ENCODE measurements around the gene SLC28A1.
A peak's percentile ranks its signal among the peaks of the same experiment; 100 is the strongest.

SLC28A1 gene

DNA sequence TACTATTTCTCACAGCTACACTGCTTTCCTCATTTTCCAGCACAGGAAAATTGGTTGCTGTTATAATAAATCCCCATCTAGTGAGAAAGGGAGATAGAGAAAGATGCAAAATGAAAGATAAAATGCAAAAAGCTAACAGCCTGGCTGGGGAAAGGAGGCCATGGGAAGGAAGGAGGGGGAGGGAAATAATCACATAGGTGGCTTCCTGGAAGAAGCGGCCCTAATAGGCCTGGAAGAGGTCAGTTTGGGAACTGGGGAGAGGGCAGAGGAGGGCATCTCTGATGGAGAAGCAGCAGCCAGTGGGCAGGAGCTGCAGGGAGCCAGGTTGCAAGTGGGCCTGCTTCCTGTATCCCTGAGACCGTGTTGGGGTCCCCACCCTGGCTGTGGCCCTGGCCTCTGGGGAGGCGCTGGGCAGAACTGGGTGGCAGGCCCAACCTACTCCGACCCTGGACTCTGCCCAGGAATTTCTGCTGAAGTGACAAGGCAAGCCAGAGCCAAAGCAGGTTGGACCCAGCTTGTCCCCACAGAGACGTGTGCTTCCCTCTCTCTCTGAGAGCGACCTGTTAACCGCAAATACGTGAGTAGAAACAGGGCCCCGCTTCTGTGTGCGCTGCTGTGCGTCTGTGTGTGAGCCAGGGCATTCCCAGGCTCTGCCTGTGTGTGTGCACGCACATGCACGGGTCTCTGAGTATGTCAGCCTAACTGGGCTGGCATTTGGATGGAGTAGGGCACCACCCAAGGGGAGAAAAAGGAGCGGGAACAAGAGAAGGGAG lies 1.9 kb downstream of the SLC28A1 start:
- DNase-seq (ENCODE audit: low spot score): no peak

DNA sequence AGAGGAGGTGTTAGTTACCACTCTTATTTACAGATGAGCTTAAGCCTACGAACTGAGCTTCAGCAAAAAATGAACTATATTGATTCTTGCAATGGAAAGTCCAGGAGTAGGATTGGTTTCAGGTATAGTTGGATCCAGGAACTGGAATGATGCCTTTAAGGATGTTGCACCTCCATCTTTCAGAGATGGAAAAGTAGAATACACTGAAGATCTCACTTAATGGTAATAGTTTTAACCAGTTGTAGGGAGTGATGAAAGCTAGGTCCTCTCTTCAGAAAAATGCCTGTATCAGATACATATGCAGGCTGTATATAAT lies 2.5 kb downstream of the SLC28A1 start:
- no peak for DNase-seq (ENCODE audit: low spot score)

DNA sequence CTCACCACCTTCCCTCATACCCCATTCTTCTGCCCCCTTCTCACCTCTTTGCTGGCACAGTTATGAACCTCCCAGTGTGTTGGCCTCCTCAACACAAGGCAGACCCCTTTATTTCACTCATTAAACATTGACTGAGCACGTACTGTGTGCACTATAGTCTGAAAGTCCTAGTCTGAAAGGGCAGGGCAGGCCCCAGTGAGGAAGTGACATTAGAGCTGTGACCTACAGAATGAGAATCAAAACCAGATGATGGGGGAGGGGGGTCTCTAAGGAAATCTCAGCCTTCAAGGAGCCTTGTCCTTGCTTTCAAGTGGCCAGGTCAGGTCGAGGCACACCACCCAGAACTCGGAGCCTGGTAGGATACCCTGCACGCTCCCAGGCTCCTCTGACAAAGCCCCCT lies 3.5 kb downstream of the SLC28A1 start:
- DNase-seq (ENCODE audit: low spot score): no peak

DNA sequence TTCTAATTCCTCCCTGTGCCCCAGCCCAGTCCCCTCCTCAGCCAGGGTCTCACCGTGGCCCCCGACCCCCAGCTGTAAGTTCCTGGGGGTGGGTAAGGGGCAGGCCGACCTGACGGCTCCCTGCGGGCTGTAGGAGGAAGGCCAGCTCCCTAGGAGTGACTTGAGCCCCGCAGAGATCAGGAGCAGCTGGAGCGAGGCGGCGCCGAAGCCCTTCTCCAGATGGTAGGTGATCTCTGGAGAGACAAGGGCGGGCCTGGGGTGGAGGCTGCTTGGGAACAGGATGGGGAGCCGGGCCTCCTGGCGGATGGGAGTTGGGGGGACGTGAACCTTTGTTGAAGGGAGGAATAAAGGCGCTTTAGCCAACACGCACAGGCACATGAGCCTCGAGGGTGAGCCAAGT lies 4.2 kb downstream of the SLC28A1 start:
- DNase-seq (ENCODE audit: low spot score): no peak

DNA sequence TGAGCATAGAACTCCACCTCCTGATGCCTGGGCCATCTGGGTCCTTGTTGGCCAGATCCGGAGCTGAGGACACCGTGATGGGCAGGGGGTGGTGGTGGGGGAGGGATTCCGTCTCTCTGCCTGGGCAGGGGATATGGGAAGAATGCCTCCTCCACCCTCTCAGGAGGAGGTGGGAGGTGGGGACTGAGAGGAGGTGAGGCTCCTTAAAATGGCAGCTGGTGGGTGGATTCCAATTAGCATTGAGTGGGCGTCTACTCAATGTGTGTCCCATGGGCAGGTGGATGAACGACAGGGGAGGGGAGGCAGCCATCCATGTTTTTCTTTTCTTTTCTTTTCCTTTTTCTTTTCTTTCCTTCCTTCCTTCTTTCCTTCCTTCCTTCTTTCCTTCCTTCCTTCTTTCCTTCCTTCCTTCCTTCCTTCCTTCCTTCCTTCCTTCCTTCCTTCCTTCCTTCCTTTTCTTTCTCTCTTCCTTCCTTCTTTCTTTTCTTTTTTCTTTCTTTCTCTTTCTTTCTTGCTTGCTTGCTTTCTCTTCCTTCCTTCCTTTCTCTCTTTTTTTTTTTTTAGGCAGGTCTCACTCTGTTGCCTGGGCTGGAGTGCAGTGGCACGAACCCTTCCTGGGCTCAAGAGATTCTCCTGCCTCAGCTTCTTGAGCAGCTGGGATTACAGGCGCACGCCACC lies 5.0 kb downstream of the SLC28A1 start:
- no peak for DNase-seq (ENCODE audit: low spot score)

GRCh38 chr15:84889991-84890669 lies 5.7 kb downstream of the SLC28A1 start:
- no peak for DNase-seq (ENCODE audit: low spot score)

GRCh38 chr15:84890670-84891162 lies 6.3 kb downstream of the SLC28A1 start:
- DNase-seq (ENCODE audit: low spot score): no peak

DNA sequence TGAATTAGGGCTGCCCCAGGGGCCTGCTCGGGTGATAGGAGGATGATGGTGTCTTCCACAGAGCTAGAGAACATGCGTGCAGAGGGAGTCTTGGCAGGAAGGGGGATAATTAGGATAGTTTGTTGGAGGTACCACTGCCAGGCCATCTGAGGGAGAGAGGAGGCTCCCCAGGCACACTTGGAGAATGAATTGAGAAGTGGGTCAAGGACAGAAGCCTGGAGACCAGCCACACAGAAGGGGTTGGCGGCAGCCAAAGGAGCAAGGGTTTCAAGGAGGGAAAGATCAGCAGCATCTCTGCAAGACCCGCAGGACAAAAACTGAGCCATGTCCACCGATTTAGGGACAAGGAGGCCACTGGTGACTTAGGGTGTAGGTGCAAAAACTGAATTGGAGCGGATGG lies 6.9 kb downstream of the SLC28A1 start:
- DNase-seq (ENCODE audit: low spot score): no peak

- no peak for DNase-seq (ENCODE audit: low spot score)
These were observed 8.4 kb downstream of the SLC28A1 start for GRCh38 chr15:84892786-84893307.

DNA sequence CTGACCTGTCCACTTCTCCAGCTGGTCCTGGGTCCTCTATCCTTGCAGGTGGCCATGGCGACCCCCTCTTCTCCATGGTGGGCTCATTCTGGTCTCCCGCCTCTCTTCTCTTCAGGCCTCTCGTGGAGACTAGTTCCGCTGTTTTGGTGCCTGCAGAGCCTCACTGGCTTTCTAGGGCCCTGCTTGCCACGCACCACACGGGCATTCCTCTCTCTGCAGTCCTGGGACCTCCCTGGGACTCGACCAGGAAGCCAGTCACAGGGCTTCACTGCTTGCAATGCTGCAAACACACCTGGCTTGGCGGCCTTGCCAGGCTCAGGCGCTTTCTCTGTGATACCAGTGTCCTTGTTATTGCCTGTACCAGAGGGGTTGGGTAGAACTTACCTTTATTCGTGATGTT lies 9.1 kb downstream of the SLC28A1 start:
- DNase-seq (ENCODE audit: low spot score): no peak

- no peak for DNase-seq (ENCODE audit: low spot score)
These were observed 10.4 kb downstream of the SLC28A1 start for GRCh38 chr15:84894736-84895425.

- no peak for DNase-seq (ENCODE audit: low spot score)
These were observed 14.3 kb downstream of the SLC28A1 start for GRCh38 chr15:84898761-84899160.

GRCh38 chr15:84899750-84900149 lies 15.3 kb downstream of the SLC28A1 start:
- no peak for DNase-seq (ENCODE audit: low spot score)

DNA sequence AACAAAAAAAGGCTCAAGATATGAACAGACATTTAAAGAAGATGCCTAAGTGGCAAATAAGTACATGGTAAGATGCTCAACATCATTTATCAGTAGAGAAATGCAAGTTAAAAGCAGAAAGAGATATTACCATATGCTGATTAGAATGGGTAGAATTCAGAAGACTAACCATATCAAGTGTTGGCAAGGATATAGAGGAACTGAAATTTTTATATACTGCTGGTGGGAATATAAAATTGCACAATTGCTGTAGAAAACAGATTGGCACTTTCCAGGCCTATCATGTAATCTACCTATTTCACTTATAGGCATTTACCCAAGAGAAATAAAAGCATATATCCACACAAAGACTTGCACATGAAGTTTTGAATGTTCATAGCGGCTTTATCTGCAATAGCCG lies 17.1 kb downstream of the SLC28A1 start:
- DNase-seq (ENCODE audit: low spot score): no peak

- DNase-seq (ENCODE audit: low spot score): no peak
These were observed 19.3 kb downstream of the SLC28A1 start for GRCh38 chr15:84903751-84904150.

- peak; percentile 35 for DNase-seq (ENCODE audit: low spot score)
These were observed 20.0 kb downstream of the SLC28A1 start for GRCh38 chr15:84904419-84904818.

DNA sequence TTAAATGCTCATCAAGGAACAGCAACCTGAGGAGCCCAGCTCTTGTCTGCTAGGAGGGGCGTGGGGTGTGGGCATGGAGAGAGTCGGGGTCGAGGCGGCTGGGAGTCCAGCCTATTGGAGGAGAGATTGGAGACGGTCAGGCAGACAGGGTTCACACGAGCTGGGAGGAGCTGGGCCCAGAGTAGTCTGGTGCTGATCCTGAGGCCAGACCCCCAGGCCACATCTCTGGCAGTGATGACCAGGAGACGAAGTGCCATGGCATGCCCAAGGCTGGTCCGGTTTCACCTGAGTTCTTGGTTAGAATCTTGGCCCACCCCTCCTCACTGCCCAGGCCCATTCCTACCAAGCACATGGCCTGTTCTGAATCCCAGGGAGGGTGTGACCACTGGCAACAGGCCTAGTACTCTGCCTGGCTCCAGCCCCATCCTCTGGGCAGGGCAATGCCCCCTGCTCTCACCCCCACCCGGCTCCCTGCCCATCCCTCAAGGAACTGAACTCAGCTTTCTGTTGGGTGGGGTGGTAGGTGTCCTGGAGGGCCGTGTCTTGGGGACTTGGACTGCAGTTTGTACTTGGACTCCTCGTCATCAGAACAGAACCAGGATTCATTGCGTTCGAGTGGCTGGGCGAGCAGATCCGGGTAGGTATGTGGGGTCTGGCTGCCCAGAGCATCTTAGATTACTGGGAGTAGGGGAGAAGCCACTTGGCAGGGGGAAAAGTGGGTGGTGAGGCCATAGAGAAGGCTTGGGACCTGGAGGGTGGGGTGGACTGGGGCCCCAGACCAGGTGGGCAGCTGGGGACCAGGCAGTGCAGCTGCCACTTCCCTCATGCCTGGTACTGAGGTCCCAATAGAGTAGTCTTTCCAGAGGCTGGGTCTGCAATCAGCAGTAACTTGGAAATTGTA lies 20.8 kb downstream of the SLC28A1 start:
- no peak for DNase-seq (ENCODE audit: low spot score)

DNA sequence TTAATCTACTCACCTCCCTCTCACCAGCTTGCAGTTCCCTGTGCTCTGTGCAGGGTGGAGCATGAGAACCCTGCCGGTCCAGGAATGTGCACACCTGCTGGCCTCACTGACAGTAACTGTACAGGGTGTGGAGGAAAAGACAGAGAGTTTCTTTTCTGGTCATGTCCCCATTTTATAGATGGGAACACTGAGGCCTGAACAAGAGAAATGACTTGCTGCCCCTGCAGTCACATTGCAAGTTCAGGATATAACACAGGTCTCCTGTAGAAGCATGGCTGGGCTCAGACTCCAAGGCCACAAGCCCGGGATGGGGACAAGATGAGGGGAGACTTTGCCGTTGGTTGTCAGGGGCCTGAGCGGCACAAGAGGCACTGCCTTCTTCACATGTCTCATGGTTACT lies 23.3 kb downstream of the SLC28A1 start:
- DNase-seq (ENCODE audit: low spot score): no peak

DNA sequence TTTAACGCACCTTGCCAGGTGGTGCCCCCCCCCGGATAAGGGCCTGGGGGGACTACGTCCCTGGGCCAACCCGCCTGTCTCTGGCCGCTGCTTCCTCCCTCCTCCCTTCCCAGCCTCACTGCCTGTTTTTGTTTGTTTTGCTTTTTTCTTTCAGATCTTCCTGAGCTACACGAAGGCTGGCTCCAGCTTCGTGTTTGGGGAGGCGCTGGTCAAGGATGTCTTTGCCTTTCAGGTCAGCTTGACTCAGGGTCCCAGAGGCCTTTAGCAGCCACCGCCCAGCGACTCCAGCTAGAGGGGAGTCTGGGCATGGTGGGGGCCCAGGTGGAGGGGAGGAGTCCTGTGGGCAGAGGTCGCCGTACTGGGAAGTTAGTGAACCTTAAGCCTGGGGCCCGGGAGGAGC lies 24.1 kb downstream of the SLC28A1 start:
- no peak for DNase-seq (ENCODE audit: low spot score)

GRCh38 chr15:84909029-84909428 lies 24.6 kb downstream of the SLC28A1 start:
- no peak for DNase-seq (ENCODE audit: low spot score)

DNA sequence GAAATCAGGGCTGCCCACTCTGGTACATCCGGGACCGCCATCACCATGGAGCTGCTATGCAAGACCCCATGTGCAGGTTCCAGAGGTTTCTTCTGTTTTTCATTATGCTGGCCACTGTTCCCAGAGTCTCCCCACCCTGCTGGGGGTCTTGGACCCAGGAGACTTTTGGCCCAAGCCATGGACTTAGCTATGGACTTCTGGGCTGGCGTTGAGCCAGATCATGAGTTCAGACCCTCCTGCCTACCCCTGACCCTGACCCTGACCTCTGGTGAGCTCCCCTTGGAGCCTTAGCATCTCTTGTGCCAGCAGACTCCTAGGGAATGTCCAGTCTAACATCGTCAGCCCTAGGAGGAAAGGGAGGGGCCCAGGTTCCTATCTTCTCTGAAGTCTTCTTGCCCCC lies 25.3 kb downstream of the SLC28A1 start:
- no peak for DNase-seq (ENCODE audit: low spot score)

All from GM03348 (cell line).